DOHH2 (cell line): ENCODE results near the gene TSPAN11.

Experiments
- H3F3A ChIP-seq: fragments of 200-600 bp; sonication (generic), shearing (Covaris generic); 2 replicates; pipeline ENCODE4 v1.6.0; 2016; ENCODE audit warnings: antibody characterized with exemption, mild to moderate bottlenecking; ENCODE audit not compliant: control insufficient read depth, insufficient read depth
- H3K27ac ChIP-seq: fragments of 200-600 bp; sonication (generic); 2 replicates; pipeline ENCODE4 v1.5.1; 2014; ENCODE audit warnings: low read depth, mild to moderate bottlenecking, low read length, moderate library complexity
- H3K27me3 ChIP-seq: fragments of 200-600 bp; sonication (generic); 2 replicates; pipeline ENCODE4 v1.6.1; 2014; ENCODE audit warnings: mild to moderate bottlenecking, low read length, mixed read lengths; ENCODE audit not compliant: control insufficient read depth
- H3K36me3 ChIP-seq: fragments of 200-600 bp; sonication (generic); 2 replicates; pipeline ENCODE4 v1.6.1; 2014; ENCODE audit warnings: mild to moderate bottlenecking, low read length, moderate library complexity, mixed read lengths; ENCODE audit not compliant: control insufficient read depth
- H3K4me1 ChIP-seq: fragments of 200-600 bp; sonication (generic); 2 replicates; pipeline ENCODE4 v1.6.1; 2014; ENCODE audit warnings: mild to moderate bottlenecking, low read length, mixed read lengths; ENCODE audit not compliant: control insufficient read depth
- H3K4me2 ChIP-seq: fragments of 200-600 bp; sonication (generic); 2 replicates; pipeline ENCODE4 v1.6.0; 2014; ENCODE audit warnings: mild to moderate bottlenecking, low read length, moderate library complexity
- H3K4me3 ChIP-seq: fragments of 200-600 bp; sonication (generic); 2 replicates; pipeline ENCODE4 v1.5.1; 2014; ENCODE audit warnings: mild to moderate bottlenecking, low read length, mixed read lengths
- H3K79me2 ChIP-seq: fragments of 200-600 bp; sonication (generic); 2 replicates; pipeline ENCODE4 v1.6.1; 2014; ENCODE audit warnings: mild to moderate bottlenecking, low read length, mixed read lengths; ENCODE audit not compliant: control insufficient read depth
- H3K9me2 ChIP-seq: fragments of 200-600 bp; sonication (generic); replicated peaks from 2 replicates; pipeline ENCODE4 v1.6.1; 2014; ENCODE audit warnings: mild to moderate bottlenecking, low read length, mixed read lengths; ENCODE audit not compliant: control insufficient read depth
- H3K9me3 ChIP-seq: fragments of 200-600 bp; sonication (generic); 2 replicates; pipeline ENCODE4 v1.6.1; 2014; ENCODE audit warnings: antibody characterized with exemption, low read length, mixed read lengths; ENCODE audit not compliant: control insufficient read depth, insufficient read depth
- H4K20me1 ChIP-seq: fragments of 200-600 bp; sonication (generic); 2 replicates; pipeline ENCODE4 v1.6.0; 2014; ENCODE audit warnings: low read depth, mild to moderate bottlenecking, antibody characterized with exemption, low read length, moderate library complexity; ENCODE audit not compliant: control insufficient read depth, insufficient read depth
- CTCF ChIP-seq: fragments of 200-600 bp; sonication (generic); IDR thresholded peaks from one replicate; pipeline ENCODE4 v1.5.1; 2014; ENCODE audit warnings: antibody characterized with exemption, mild to moderate bottlenecking, low read depth, low read length; ENCODE audit not compliant: poor library complexity, severe bottlenecking
- EZH2phosphoT487 ChIP-seq: fragments of 200-600 bp; sonication (generic); IDR thresholded peaks from 2 replicates; pipeline ENCODE4 v1.6.1; 2017; ENCODE audit warnings: borderline replicate concordance, mild to moderate bottlenecking, antibody characterized with exemption, low read length, moderate library complexity, mixed read lengths

Gene TSPAN11

DNA sequence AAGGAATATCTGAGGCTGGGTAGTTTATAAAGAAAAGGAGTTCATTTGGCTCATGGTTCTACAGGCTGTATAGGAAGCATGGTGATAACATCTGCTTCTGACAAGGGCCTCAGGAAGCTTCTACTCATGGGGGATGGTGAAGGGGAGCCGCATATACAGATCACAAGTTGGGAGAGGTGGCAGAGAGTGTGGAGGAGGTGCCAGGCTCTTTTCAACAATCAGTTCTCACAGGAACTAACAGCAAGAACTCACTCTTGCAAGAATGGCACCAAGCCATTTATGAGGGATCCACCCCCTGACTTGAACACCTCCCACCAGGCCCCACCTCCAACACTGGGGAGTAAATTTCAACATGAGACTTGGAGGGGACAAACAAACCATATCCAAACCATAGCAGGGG, 3.5 kb upstream of the TSPAN11 start:
- Histone ChIP-seq H3K4me3 (no peak overlapping the region), H3K9me3 (no peaks in the 10 kb centered on the region), H4K20me1 (no peaks in the 10 kb centered on the region), H3K79me2 (no peaks in the 10 kb centered on the region), H3K4me1 (no peaks in the 10 kb centered on the region), H3K27me3 (no peaks in the 10 kb centered on the region), H3K36me3 (no peaks in the 10 kb centered on the region), H3K4me2 (no peak overlapping the region), H3F3A (no peaks in the 10 kb centered on the region), H3K27ac (no peak overlapping the region), H3K9me2 (no peaks in the 10 kb centered on the region)
- no peak for TF ChIP-seq EZH2phosphoT487

GRCh38 chr12:30925607-30926242, 823 bp upstream of the TSPAN11 start:
- Histone ChIP-seq H3F3A (no peaks in the 10 kb centered on the region), H3K27ac (no peak overlapping the region), H3K9me2 (no peaks in the 10 kb centered on the region), H3K4me3 (no peak overlapping the region), H3K4me2 (no peak overlapping the region), H3K4me1 (no peaks in the 10 kb centered on the region), H4K20me1 (no peaks in the 10 kb centered on the region), H3K9me3 (no peaks in the 10 kb centered on the region), H3K36me3 (no peaks in the 10 kb centered on the region), H3K79me2 (no peaks in the 10 kb centered on the region), H3K27me3 (peaks cover 5% of the 10 kb centered on the region; the same call in 1 of the 2 replicates)
- TF ChIP-seq CTCF (no peak), EZH2phosphoT487 (no peak)

- H3K27ac ChIP-seq: no peak overlapping the region
- H3K4me2 ChIP-seq: no peak overlapping the region
Measured at GRCh38 chr12:30927222-30927611, 669 bp downstream of the TSPAN11 start.

More at GRCh38 chr12:30927222-30927611, 669 bp downstream of the TSPAN11 start:
- Histone ChIP-seq H3K4me3 (no peak overlapping the region), H3K4me1 (no peaks in the 10 kb centered on the region), H3K27me3 (peaks cover 8% of the 10 kb centered on the region; the same call in 1 of the 2 replicates), H4K20me1 (no peaks in the 10 kb centered on the region), H3K36me3 (no peaks in the 10 kb centered on the region), H3K9me3 (no peaks in the 10 kb centered on the region), H3F3A (no peaks in the 10 kb centered on the region), H3K9me2 (no peaks in the 10 kb centered on the region), H3K79me2 (no peaks in the 10 kb centered on the region)
- TF ChIP-seq EZH2phosphoT487: no peak
- TF ChIP-seq CTCF: no peak
